Measurements from ENCODE around the gene ZNF415.

Gene ZNF415

DNA sequence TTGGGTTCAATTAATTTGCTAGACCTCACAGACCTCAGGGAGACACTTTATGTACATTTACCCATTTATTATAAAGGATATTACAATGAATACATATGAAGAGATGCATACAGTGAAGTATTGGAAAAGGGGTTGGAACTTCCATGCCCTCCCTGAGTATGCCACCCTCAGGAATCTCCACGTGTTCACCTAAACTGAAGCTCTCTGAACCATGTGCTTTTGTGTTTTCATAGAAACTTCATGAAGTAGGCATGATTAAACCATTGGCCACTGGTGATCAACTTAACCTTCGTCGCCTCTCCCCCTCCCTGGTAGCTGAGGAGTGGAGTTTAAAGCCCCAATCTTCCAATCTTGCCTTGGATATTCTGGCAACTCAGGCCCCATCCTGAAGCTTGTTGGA, 49.8 kb downstream of the ZNF415 start:
- peaks cover 29% of the 10 kb centered on the region for H3K36me3 ChIP-seq (ENCODE audit: low read length)
- no peaks in the 10 kb centered on the region for H4K20me1 ChIP-seq (ENCODE audit: low read depth, low read length)
- no peak overlapping the region for H3K27ac ChIP-seq (ENCODE audit: low read depth, low read length)
- H3K4me2 ChIP-seq (ENCODE audit: low read depth, low read length, poor library complexity, severe bottlenecking) = no peak overlapping the region
- TF ChIP-seq CTCF (IDR thresholded peaks at IDR 0.05; ENCODE audit: insufficient read depth, low read length, poor library complexity, severe bottlenecking) = no peak
- TF ChIP-seq EZH2phosphoT487 (conservative IDR thresholded peaks at IDR 0.05; ENCODE audit: low read length) = no peak
- H3K4me3 ChIP-seq (ENCODE audit: insufficient read depth, low read length, poor library complexity, severe bottlenecking) = no peak overlapping the region
- H3K9ac ChIP-seq (ENCODE audit: low read length) = no peak overlapping the region
- H3K79me2 ChIP-seq (ENCODE audit: insufficient read depth, low read length) = no peaks in the 10 kb centered on the region; the same call in 1 of the 2 replicates
- H3K27me3 ChIP-seq (ENCODE audit: low read length) = no peaks in the 10 kb centered on the region
- H3F3A ChIP-seq (ENCODE audit: insufficient read depth) = no peaks in the 10 kb centered on the region
- H2AFZ ChIP-seq (ENCODE audit: low read depth, low read length, severe bottlenecking) = no peak overlapping the region
- H3K9me3 ChIP-seq (ENCODE audit: insufficient read depth, low read length) = no peaks in the 10 kb centered on the region
- H3K9me2 ChIP-seq (replicated peaks; ENCODE audit: insufficient read depth, low read length) = no peaks in the 10 kb centered on the region

- no peaks in the 10 kb centered on the region for H3K27me3 ChIP-seq (ENCODE audit: low read length)
Measured at GRCh38 chr19:53079313-53079924, 53.3 kb downstream of the ZNF415 start.

GRCh38 chr19:53078668-53079067, 54.0 kb downstream of the ZNF415 start:
- Histone ChIP-seq H3K4me2 (ENCODE audit: low read depth, low read length, poor library complexity, severe bottlenecking) (no peak overlapping the region), H3K9ac (ENCODE audit: low read length) (no peak overlapping the region), H3K27ac (ENCODE audit: low read depth, low read length) (no peak overlapping the region), H3K9me2 (replicated peaks; ENCODE audit: insufficient read depth, low read length) (no peaks in the 10 kb centered on the region), H3K4me3 (ENCODE audit: insufficient read depth, low read length, poor library complexity, severe bottlenecking) (no peak overlapping the region), H4K20me1 (ENCODE audit: low read depth, low read length) (no peaks in the 10 kb centered on the region), H3F3A (ENCODE audit: insufficient read depth) (no peaks in the 10 kb centered on the region), H3K36me3 (ENCODE audit: low read length) (peaks cover 15% of the 10 kb centered on the region), H3K9me3 (ENCODE audit: insufficient read depth, low read length) (no peaks in the 10 kb centered on the region), H3K27me3 (ENCODE audit: low read length) (no peaks in the 10 kb centered on the region), H2AFZ (ENCODE audit: low read depth, low read length, severe bottlenecking) (no peak overlapping the region), H3K79me2 (ENCODE audit: insufficient read depth, low read length) (no peaks in the 10 kb centered on the region; the same call in 1 of the 2 replicates)
- no peak for TF ChIP-seq CTCF (IDR thresholded peaks at IDR 0.05; ENCODE audit: insufficient read depth, low read length, poor library complexity, severe bottlenecking)
- no peak for TF ChIP-seq EZH2phosphoT487 (conservative IDR thresholded peaks at IDR 0.05; ENCODE audit: low read length)

More at GRCh38 chr19:53079313-53079924, 53.3 kb downstream of the ZNF415 start:
- H3K27ac ChIP-seq (ENCODE audit: low read depth, low read length) = no peak overlapping the region
- H3F3A ChIP-seq (ENCODE audit: insufficient read depth) = no peaks in the 10 kb centered on the region
- H3K4me3 ChIP-seq (ENCODE audit: insufficient read depth, low read length, poor library complexity, severe bottlenecking) = no peak overlapping the region
- H3K79me2 ChIP-seq (ENCODE audit: insufficient read depth, low read length) = no peaks in the 10 kb centered on the region; the same call in 1 of the 2 replicates
- H3K4me2 ChIP-seq (ENCODE audit: low read depth, low read length, poor library complexity, severe bottlenecking) = no peak overlapping the region
- H4K20me1 ChIP-seq (ENCODE audit: low read depth, low read length) = no peaks in the 10 kb centered on the region
- TF ChIP-seq CTCF (IDR thresholded peaks at IDR 0.05; ENCODE audit: insufficient read depth, low read length, poor library complexity, severe bottlenecking) (no peak), EZH2phosphoT487 (conservative IDR thresholded peaks at IDR 0.05; ENCODE audit: low read length) (no peak)
- H3K9ac ChIP-seq (ENCODE audit: low read length) = no peak overlapping the region
- H3K36me3 ChIP-seq (ENCODE audit: low read length) = peaks cover 19% of the 10 kb centered on the region
- no peaks in the 10 kb centered on the region for H3K9me3 ChIP-seq (ENCODE audit: insufficient read depth, low read length)
- H2AFZ ChIP-seq (ENCODE audit: low read depth, low read length, severe bottlenecking) = no peak overlapping the region
- no peaks in the 10 kb centered on the region for H3K9me2 ChIP-seq (replicated peaks; ENCODE audit: insufficient read depth, low read length)

Data from SU-DHL-6 (cell line).